ENCODE data around the gene GRAMD1A. TPM values are rescaled to one million over a fixed set of nuclear protein-coding genes. Genes with fewer than 3 reads are reported as not detected.

GRAMD1A gene
- total RNA-seq, 1 donor from 2014 or later, result 67.4 TPM

DNA sequence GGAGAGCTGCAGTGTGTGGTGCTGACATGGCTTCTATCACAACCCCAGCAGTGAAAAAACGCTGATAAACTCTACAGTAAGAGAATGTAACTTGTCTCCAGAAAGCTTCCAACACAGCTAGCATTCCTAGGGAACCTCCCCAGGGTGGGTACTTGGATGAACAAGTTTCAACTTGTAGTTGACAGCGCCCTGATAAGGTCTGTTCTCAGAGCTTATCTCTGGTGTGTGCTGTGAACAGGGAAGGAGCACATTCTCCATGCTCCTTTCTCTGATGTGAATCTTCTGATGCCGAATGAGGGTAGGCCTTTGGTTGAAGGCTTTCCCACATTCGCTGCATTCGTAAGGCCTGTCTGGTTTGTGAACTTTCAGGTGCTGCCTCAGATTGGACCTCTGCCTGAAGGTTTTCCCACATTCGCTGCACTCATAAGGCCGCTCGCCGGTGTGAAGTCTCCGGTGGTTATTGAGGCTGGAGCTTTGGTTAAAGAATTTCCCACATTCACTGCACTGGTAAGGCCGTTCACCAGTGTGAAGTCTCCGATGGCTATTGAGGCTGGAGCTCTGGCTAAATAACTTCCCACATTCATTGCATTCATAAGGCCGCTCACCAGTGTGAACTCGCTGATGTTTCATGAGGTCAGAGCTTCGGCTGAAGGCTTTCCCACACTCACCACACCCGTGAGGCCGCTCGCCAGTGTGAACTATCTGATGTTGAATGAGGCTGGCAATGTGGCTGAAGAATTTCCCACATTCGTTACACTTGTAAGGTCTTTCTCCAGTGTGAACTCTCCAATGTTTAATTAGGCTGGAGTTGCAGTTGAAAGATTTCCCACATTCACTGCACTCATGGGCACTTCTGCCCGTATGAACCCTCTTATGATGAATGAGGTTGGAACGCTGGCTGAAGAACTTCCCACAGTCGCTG, 42.0 kb upstream of the GRAMD1A start:
- peaks cover 55% of the 10 kb centered on the region for H3K9me3 Mint-ChIP-seq (ENCODE audit: unreplicated experiment)
- peaks cover 26% of the 10 kb centered on the region for H3K36me3 ChIP-seq (ENCODE audit: insufficient read depth, low read length)

DNA sequence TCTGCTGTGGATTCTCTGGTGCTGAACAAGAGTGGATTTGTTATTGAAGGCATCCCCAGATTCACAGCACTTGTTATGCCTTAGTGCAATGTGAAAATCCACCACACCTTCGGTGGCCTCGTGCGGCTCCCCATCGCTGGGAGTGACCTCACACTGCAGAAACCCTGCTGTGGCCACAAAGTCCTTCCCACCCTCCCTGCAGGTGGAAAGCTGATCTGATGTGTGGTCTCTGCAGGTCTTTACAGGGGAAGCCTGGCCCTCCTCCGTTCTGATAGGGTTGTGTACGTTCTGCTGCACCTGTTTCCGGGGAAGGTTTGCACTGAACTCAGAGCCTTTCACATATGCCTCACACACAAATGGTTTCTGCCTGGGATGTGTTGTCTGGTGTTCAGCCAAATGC, 41.1 kb upstream of the GRAMD1A start:
- H2AFZ ChIP-seq (ENCODE audit: low read depth, low read length), result no peak overlapping the region
- peaks cover 24% of the 10 kb centered on the region for H3K4me1 Mint-ChIP-seq (ENCODE audit: low read depth, unreplicated experiment)
- peaks cover 38% of the 10 kb centered on the region for H3K9me3 ChIP-seq (ENCODE audit: insufficient read depth, low read depth, low read length)
- H3K4me1 ChIP-seq (ENCODE audit: insufficient read depth, low read length), result peaks cover 31% of the 10 kb centered on the region
- H4K20me1 ChIP-seq (ENCODE audit: insufficient read depth, low read length), result peaks cover 16% of the 10 kb centered on the region
- H3K4me3 Mint-ChIP-seq (ENCODE audit: unreplicated experiment), result no peak overlapping the region
- DNase-seq (ENCODE audit: low read depth) (no peak), FAIRE-seq (no peak)
- TF ChIP-seq, protein P1, sequence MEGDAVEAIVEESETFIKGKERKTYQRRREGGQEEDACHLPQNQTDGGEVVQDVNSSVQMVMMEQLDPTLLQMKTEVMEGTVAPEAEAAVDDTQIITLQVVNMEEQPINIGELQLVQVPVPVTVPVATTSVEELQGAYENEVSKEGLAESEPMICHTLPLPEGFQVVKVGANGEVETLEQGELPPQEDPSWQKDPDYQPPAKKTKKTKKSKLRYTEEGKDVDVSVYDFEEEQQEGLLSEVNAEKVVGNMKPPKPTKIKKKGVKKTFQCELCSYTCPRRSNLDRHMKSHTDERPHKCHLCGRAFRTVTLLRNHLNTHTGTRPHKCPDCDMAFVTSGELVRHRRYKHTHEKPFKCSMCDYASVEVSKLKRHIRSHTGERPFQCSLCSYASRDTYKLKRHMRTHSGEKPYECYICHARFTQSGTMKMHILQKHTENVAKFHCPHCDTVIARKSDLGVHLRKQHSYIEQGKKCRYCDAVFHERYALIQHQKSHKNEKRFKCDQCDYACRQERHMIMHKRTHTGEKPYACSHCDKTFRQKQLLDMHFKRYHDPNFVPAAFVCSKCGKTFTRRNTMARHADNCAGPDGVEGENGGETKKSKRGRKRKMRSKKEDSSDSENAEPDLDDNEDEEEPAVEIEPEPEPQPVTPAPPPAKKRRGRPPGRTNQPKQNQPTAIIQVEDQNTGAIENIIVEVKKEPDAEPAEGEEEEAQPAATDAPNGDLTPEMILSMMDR (IDR thresholded peaks at IDR 0.05; ENCODE audit: insufficient read depth, low read depth, low read length), result no peak
- TF ChIP-seq EZH2 (IDR thresholded peaks at IDR 0.05; ENCODE audit: insufficient read depth, low read length), result no peak
- no peak overlapping the region for H3K27ac Mint-ChIP-seq (ENCODE audit: unreplicated experiment)
- no peaks in the 10 kb centered on the region for H3K27me3 ChIP-seq (ENCODE audit: insufficient read depth, low read length)
- H3K27me3 Mint-ChIP-seq (ENCODE audit: low read depth, unreplicated experiment), result no peaks in the 10 kb centered on the region
- peaks cover 26% of the 10 kb centered on the region for H3K36me3 ChIP-seq (ENCODE audit: insufficient read depth, low read length)
- H3K79me2 ChIP-seq (ENCODE audit: insufficient read depth, low read length), result peaks cover 21% of the 10 kb centered on the region
- H3K27ac ChIP-seq (ENCODE audit: low read depth, low read length), result no peak overlapping the region
- H3K9me3 Mint-ChIP-seq (ENCODE audit: unreplicated experiment), result peaks cover 55% of the 10 kb centered on the region
- no peak overlapping the region for H3K4me3 ChIP-seq (ENCODE audit: insufficient read depth, low read depth, low read length)
- H3K36me3 Mint-ChIP-seq (ENCODE audit: low read depth, unreplicated experiment), result peaks cover 59% of the 10 kb centered on the region
- H3K9ac ChIP-seq (ENCODE audit: low read length), result no peak overlapping the region
- H3K4me2 ChIP-seq (ENCODE audit: low read length), result no peak overlapping the region

More for the DNA sequence above, 42.0 kb upstream of the GRAMD1A start:
- Histone ChIP-seq H3K4me3 (ENCODE audit: insufficient read depth, low read depth, low read length) (peak overlapping the region; percentile 26), H3K27ac (ENCODE audit: low read depth, low read length) (no peak overlapping the region), H2AFZ (ENCODE audit: low read depth, low read length) (no peak overlapping the region), H3K4me2 (ENCODE audit: low read length) (no peak overlapping the region), H3K9ac (ENCODE audit: low read length) (no peak overlapping the region), H3K27me3 (ENCODE audit: insufficient read depth, low read length) (no peaks in the 10 kb centered on the region), H3K4me1 (ENCODE audit: insufficient read depth, low read length) (peaks cover 31% of the 10 kb centered on the region), H4K20me1 (ENCODE audit: insufficient read depth, low read length) (peaks cover 16% of the 10 kb centered on the region), H3K9me3 (ENCODE audit: insufficient read depth, low read depth, low read length) (peaks cover 38% of the 10 kb centered on the region), H3K79me2 (ENCODE audit: insufficient read depth, low read length) (peaks cover 20% of the 10 kb centered on the region)
- no peak for FAIRE-seq
- Mint-ChIP-seq H3K4me1 (ENCODE audit: low read depth, unreplicated experiment) (peaks cover 22% of the 10 kb centered on the region), H3K27ac (ENCODE audit: unreplicated experiment) (no peak overlapping the region), H3K27me3 (ENCODE audit: low read depth, unreplicated experiment) (no peaks in the 10 kb centered on the region), H3K4me3 (ENCODE audit: unreplicated experiment) (no peak overlapping the region), H3K36me3 (ENCODE audit: low read depth, unreplicated experiment) (peaks cover 65% of the 10 kb centered on the region)
- DNase-seq (ENCODE audit: low read depth), result no peak
- TF ChIP-seq EZH2 (IDR thresholded peaks at IDR 0.05; ENCODE audit: insufficient read depth, low read length), result no peak
- TF ChIP-seq, protein P1 (IDR thresholded peaks at IDR 0.05; ENCODE audit: insufficient read depth, low read depth, low read length), result no peak

Data from astrocyte (in vitro differentiated cells and primary cell).